RWPE1 (cell line): ENCODE data around the gene TYMP.
"Not testable (repeated sequence)": the region's sequence is repeated elsewhere in the genome, so short reads cannot be mapped to it uniquely, and the experiment has no call there.

Experiments
- CTCF ChIA-PET: fragments of 350-600 bp; sonication (Branson Sonifier 250); formaldehyde crosslinking; extraction: SDS; loops from one replicate; lab custom pipeline; 2021; lab: Yijun Ruan, JAX
- POLR2A ChIA-PET: fragments of 400-600 bp; formaldehyde crosslinking; extraction: SDS; loops from one replicate; lab custom pipeline; 2020; ENCODE audit warnings: antibody characterized with exemption; ENCODE audit not compliant: low non-redundant PET; lab: Yijun Ruan, JAX
- DNase-seq: peaks from one replicate; pipeline ENCODE4 v3.0.0; 2012; ENCODE audit warnings: low spot score
- H3K27ac ChIP-seq: fragments of 450-650 bp; 2 replicates; pipeline ENCODE4 v1.5.1; 2017
- CTCF ChIP-seq: fragments of 450-650 bp; conservative IDR thresholded peaks from 2 replicates; pipeline ENCODE4 v1.5.1; 2017; ENCODE audit warnings: low read depth, mild to moderate bottlenecking

Gene TYMP

GRCh38 chr22:50542416-50542927, 12.7 kb upstream of the TYMP start:
- H3K27ac ChIP-seq = peak overlapping the region; percentile 85
- POLR2A ChIA-PET = no interaction called here
- no peak for DNase-seq
- TF ChIP-seq CTCF = no peak
- CTCF ChIA-PET = interaction anchor here (0.7 kb wide), 1 partner anchor 21 kb away, joined by 3 read pairs; no protein-coding TSS in a partner anchor

GRCh38 chr22:50541667-50542026, 11.8 kb upstream of the TYMP start:
- DNase-seq = not testable (repeated sequence)

GRCh38 chr22:50540381-50540780, 10.6 kb upstream of the TYMP start:
- H3K27ac ChIP-seq = peak overlapping the region; percentile 96
- ChIA-PET POLR2A (interaction anchor here (0.7 to 1.6 kb wide), 2 partner anchors 23 to 25 kb away, joined by 3 to 5 read pairs; no protein-coding TSS in a partner anchor), CTCF (interaction anchor here (0.8 to 2.4 kb wide), 2 partner anchors 11 to 23 kb away, joined by 4 to 10 read pairs; partner anchors contain the start of gene TYMP)
- no peak for TF ChIP-seq CTCF
- DNase-seq = no peak

More at GRCh38 chr22:50541667-50542026, 11.8 kb upstream of the TYMP start:
- H3K27ac ChIP-seq = peak overlapping the region; percentile 85
- CTCF ChIA-PET, POLR2A ChIA-PET: not testable (repeated sequence)

GRCh38 chr22:50537765-50538164, 8.0 kb upstream of the TYMP start:
- POLR2A ChIA-PET = interaction anchor here (0.5 kb wide), 1 partner anchor 10 kb away, joined by 4 read pairs; no protein-coding TSS in a partner anchor
- CTCF ChIA-PET = no interaction called here
- DNase-seq = no peak
- peak overlapping the region; percentile 96 for H3K27ac ChIP-seq
- no peak for TF ChIP-seq CTCF

- H3K27ac ChIP-seq = no peak overlapping the region
- ChIA-PET POLR2A (no interaction called here), CTCF (no interaction called here)
- TF ChIP-seq CTCF = no peak
- DNase-seq = no peak
These were observed 6.4 kb upstream of the TYMP start for GRCh38 chr22:50536226-50536625.

GRCh38 chr22:50535113-50535512, 5.3 kb upstream of the TYMP start:
- POLR2A ChIA-PET = no interaction called here
- H3K27ac ChIP-seq = no peak overlapping the region

GRCh38 chr22:50533856-50534711, 4.3 kb upstream of the TYMP start:
- H3K27ac ChIP-seq = peak overlapping the region; percentile 32; the same call in 1 of the 2 replicates
- DNase-seq, POLR2A ChIA-PET, CTCF ChIA-PET: not testable (repeated sequence)

More at GRCh38 chr22:50535113-50535512, 5.3 kb upstream of the TYMP start:
- CTCF ChIA-PET = no interaction called here
- no peak for DNase-seq
- TF ChIP-seq CTCF = no peak
